ENCODE measurements around the gene DOK4. TPM values are rescaled to one million over a fixed set of nuclear protein-coding genes. Genes with fewer than 3 reads are reported as not detected.

Gene DOK4
- total RNA-seq, 1 experiment from 2014 or later = 6.8 TPM

DNA sequence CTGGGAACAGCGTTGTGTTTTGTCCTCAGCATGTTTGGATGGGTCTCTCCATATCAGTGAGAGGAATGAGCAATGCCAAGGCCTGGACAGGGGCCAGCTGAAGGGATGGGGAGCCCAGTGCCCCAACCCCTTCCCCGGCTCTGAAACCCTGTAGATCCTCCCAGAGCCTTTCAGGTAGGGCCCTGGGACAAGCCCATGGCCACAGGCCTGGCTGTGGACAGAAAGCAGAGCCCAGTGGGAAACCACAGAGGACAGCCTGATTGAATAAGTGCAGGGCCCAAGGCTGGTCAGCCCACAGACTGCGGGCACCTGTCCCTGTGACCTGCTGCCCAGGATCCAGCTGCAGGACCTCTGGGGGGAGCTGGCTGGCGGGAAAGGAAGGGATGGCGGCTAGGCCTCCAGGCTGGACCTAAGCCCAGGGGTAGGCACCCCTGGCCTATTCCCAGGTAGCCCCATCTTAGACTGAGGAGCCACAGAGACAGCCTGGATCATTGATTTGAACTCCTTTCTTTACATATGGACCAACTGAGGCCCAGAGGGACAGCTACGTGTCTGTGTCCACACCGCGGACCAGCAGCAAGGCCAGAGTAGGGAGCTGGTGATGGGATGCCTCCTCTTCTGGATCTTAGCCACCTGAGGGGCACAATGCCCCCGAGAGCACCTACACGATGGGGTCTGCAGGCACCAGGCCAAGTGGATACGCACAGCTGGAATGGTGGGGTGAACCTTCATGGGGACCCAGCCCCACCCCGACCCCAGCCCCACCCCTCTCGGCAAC, 48.8 kb upstream of the DOK4 start:
- peak overlapping the region; percentile 80 for H3K27ac ChIP-seq (ENCODE audit: low read length)
- BruUV-seq (replicated peaks) = no TSS peak
- no peaks in the 10 kb centered on the region for H3K36me3 ChIP-seq (ENCODE audit: control insufficient read depth, insufficient read depth, low read length)
- DNase-seq (ENCODE audit: low read depth, low spot score) = no peak
- peak overlapping the region; percentile 64 to 65 for H3K4me3 ChIP-seq (ENCODE audit: low read depth in 2 of 2, low read length in 2 of 2)
- in situ Hi-C loops (cut with HindIII; ENCODE audit: low pct_unique_long_range_greater_than_20kb, low sequenced_read_pairs) (no loop called here), intact Hi-C loops (cut with micrococcal nuclease; ENCODE audit: unreplicated experiment) (no loop called here)
- TF ChIP-seq TCF7L2 (IDR thresholded peaks at IDR 0.05; ENCODE audit: low read depth, low read length) = no peak
- TF ChIP-seq, protein P1, sequence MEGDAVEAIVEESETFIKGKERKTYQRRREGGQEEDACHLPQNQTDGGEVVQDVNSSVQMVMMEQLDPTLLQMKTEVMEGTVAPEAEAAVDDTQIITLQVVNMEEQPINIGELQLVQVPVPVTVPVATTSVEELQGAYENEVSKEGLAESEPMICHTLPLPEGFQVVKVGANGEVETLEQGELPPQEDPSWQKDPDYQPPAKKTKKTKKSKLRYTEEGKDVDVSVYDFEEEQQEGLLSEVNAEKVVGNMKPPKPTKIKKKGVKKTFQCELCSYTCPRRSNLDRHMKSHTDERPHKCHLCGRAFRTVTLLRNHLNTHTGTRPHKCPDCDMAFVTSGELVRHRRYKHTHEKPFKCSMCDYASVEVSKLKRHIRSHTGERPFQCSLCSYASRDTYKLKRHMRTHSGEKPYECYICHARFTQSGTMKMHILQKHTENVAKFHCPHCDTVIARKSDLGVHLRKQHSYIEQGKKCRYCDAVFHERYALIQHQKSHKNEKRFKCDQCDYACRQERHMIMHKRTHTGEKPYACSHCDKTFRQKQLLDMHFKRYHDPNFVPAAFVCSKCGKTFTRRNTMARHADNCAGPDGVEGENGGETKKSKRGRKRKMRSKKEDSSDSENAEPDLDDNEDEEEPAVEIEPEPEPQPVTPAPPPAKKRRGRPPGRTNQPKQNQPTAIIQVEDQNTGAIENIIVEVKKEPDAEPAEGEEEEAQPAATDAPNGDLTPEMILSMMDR (IDR thresholded peaks at IDR 0.05) = no peak
- no peak for TF ChIP-seq POLR2AphosphoS5 (IDR thresholded peaks at IDR 0.05; ENCODE audit: low read depth, low read length)
- TF ChIP-seq, protein P2, sequence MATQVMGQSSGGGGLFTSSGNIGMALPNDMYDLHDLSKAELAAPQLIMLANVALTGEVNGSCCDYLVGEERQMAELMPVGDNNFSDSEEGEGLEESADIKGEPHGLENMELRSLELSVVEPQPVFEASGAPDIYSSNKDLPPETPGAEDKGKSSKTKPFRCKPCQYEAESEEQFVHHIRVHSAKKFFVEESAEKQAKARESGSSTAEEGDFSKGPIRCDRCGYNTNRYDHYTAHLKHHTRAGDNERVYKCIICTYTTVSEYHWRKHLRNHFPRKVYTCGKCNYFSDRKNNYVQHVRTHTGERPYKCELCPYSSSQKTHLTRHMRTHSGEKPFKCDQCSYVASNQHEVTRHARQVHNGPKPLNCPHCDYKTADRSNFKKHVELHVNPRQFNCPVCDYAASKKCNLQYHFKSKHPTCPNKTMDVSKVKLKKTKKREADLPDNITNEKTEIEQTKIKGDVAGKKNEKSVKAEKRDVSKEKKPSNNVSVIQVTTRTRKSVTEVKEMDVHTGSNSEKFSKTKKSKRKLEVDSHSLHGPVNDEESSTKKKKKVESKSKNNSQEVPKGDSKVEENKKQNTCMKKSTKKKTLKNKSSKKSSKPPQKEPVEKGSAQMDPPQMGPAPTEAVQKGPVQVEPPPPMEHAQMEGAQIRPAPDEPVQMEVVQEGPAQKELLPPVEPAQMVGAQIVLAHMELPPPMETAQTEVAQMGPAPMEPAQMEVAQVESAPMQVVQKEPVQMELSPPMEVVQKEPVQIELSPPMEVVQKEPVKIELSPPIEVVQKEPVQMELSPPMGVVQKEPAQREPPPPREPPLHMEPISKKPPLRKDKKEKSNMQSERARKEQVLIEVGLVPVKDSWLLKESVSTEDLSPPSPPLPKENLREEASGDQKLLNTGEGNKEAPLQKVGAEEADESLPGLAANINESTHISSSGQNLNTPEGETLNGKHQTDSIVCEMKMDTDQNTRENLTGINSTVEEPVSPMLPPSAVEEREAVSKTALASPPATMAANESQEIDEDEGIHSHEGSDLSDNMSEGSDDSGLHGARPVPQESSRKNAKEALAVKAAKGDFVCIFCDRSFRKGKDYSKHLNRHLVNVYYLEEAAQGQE (IDR thresholded peaks at IDR 0.05; ENCODE audit: insufficient read depth in 1 of 2, low read depth in 2 of 2, low read length in 1 of 2) = no peak
- no peak for TF ChIP-seq SIN3A (IDR thresholded peaks at IDR 0.05; ENCODE audit: borderline replicate concordance, insufficient read depth, low read depth, low read length)
- H3K9me3 ChIP-seq (ENCODE audit: control insufficient read depth, insufficient read depth, low read depth, low read length) = no peaks in the 10 kb centered on the region
- peaks cover 12% of the 10 kb centered on the region for H3K4me1 ChIP-seq (ENCODE audit: control insufficient read depth, insufficient read depth, low read length)
- POLR2A ChIA-PET = no interaction called here
- CTCF ChIA-PET = no interaction called here
- ATAC-seq = no peak
- no peaks in the 10 kb centered on the region for H3K27me3 ChIP-seq (ENCODE audit: control insufficient read depth, insufficient read depth, low read length)

DNA sequence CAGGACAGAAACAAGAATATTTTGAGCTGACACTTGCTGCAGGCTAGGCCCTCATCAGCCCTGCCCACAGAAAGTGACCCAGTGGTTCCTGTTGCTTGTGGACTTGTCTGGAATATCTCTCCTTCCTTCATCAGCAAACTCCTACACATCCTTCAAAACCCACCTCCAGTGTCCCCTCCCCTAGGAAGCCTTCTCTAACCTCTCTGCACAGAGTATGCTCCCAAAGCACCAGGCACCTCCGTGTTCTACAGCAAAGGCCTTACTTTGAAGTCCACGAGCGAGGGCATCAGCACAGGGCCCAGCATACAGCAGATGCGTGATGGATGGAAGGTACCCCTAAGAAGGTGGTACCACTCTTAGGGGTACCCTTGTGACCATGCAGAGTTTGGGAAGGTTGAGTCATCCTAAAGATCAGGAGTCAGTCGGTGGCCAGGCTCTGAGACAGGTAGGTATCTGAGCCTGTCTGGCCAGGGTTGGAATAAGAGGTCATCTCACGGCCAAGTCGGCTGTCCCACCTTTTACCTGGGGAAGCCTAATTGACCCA, 48.1 kb upstream of the DOK4 start:
- in situ Hi-C loops (cut with HindIII; ENCODE audit: low pct_unique_long_range_greater_than_20kb, low sequenced_read_pairs) (no loop called here), intact Hi-C loops (cut with micrococcal nuclease; ENCODE audit: unreplicated experiment) (no loop called here)
- ATAC-seq = no peak
- no peaks in the 10 kb centered on the region for H3K9me3 ChIP-seq (ENCODE audit: control insufficient read depth, insufficient read depth, low read depth, low read length)
- H3K27me3 ChIP-seq (ENCODE audit: control insufficient read depth, insufficient read depth, low read length) = no peaks in the 10 kb centered on the region
- ChIA-PET CTCF (no interaction called here), POLR2A (no interaction called here)
- TF ChIP-seq SIN3A (IDR thresholded peaks at IDR 0.05; ENCODE audit: borderline replicate concordance, insufficient read depth, low read depth, low read length) = no peak
- TF ChIP-seq POLR2AphosphoS5 (IDR thresholded peaks at IDR 0.05; ENCODE audit: low read depth, low read length) = no peak
- TF ChIP-seq, protein P2 (IDR thresholded peaks at IDR 0.05; ENCODE audit: insufficient read depth in 1 of 2, low read depth in 2 of 2, low read length in 1 of 2) = no peak
- TF ChIP-seq, protein P1 (IDR thresholded peaks at IDR 0.05) = no peak
- TF ChIP-seq TCF7L2 (IDR thresholded peaks at IDR 0.05; ENCODE audit: low read depth, low read length) = no peak
- no peak overlapping the region for H3K27ac ChIP-seq (ENCODE audit: low read length)
- H3K36me3 ChIP-seq (ENCODE audit: control insufficient read depth, insufficient read depth, low read length) = no peaks in the 10 kb centered on the region
- no peak overlapping the region for H3K4me3 ChIP-seq (ENCODE audit: low read depth in 2 of 2, low read length in 2 of 2)
- BruUV-seq (replicated peaks) = no TSS peak
- DNase-seq (ENCODE audit: low read depth, low spot score) = no peak
- peaks cover 12% of the 10 kb centered on the region for H3K4me1 ChIP-seq (ENCODE audit: control insufficient read depth, insufficient read depth, low read length)

Measured in Panc1 (cell line).